Body of pancreas (tissue), 4 donors: ENCODE data around the gene FBXO7.

Source experiments
- CTCF ChIP-seq, 7 experiments: fragments of 450-650 bp in 4 of 7; fragments of 200-600 bp in 3 of 7; sonication (generic) in 3 of 7; IDR thresholded peaks; one replicate each; pipeline ENCODE4 v1.5.1; 2016 to 2019; ENCODE audit warnings: antibody characterized with exemption in 7 of 7
- POLR2A ChIP-seq, 3 donors: fragments of 450-650 bp; IDR thresholded peaks; one replicate each; pipeline ENCODE4 v1.6.1; 2016; ENCODE audit warnings: antibody characterized with exemption in 3 of 3, mild to moderate bottlenecking in 2 of 3

- TF ChIP-seq CTCF (IDR thresholded peaks at IDR 0.05): no peak
- TF ChIP-seq POLR2A (IDR thresholded peaks at IDR 0.05): no peak
These were observed 34.4 kb downstream of the FBXO7 start for GRCh38 chr22:32509045-32509444.
